GM12892 (cell line): Measurements from ENCODE around the gene ARIH1.
"Not testable (repeated sequence)": the region's sequence is repeated elsewhere in the genome, so short reads cannot be mapped to it uniquely, and the experiment has no call there.

ENCODE experiments used
- DNase-seq: peaks from one replicate; pipeline ENCODE4 v3.0.0; 2011; ENCODE audit not compliant: insufficient read length
- FAIRE-seq: peaks from 2 replicates; lab custom pipeline; 2011; peaks lifted over from hg19 to GRCh38; lab: Jason Lieb, UNC
- POLR2A ChIP-seq: IDR thresholded peaks from 2 replicates; pipeline ENCODE4 v1.6.1; 2011; ENCODE audit warnings: low read depth, low read length, control low read depth
- POLR2AphosphoS5 ChIP-seq: IDR thresholded peaks from 2 replicates; pipeline ENCODE4 v1.6.1; 2011; ENCODE audit warnings: low read depth, low read length, control low read depth
- TAF1 ChIP-seq: IDR thresholded peaks from 2 replicates; pipeline ENCODE4 v1.6.1; 2011; ENCODE audit warnings: low read depth, mild to moderate bottlenecking, control low read depth, low read length, borderline replicate concordance

Gene ARIH1

GRCh38 chr15:72588096-72588495 is 114.0 kb downstream of the ARIH1 start:
- TF ChIP-seq POLR2AphosphoS5 (no peak), TAF1 (no peak), POLR2A (no peak)
- DNase-seq (no peak), FAIRE-seq (no peak)

GRCh38 chr15:72590427-72590826 is 116.3 kb downstream of the ARIH1 start:
- no peak for DNase-seq
- no peak for FAIRE-seq
- TF ChIP-seq TAF1 (no peak), POLR2A (no peak), POLR2AphosphoS5 (no peak)

- TF ChIP-seq POLR2AphosphoS5, result no peak
- no peak for TF ChIP-seq TAF1
- TF ChIP-seq POLR2A, result no peak
- DNase-seq, result no peak
- no peak for FAIRE-seq
These were observed 117.2 kb downstream of the ARIH1 start for GRCh38 chr15:72591361-72591760.

- DNase-seq (no peak), FAIRE-seq (no peak)
- TF ChIP-seq POLR2AphosphoS5, result no peak
- TF ChIP-seq POLR2A, result no peak
- no peak for TF ChIP-seq TAF1
These were observed 118.0 kb downstream of the ARIH1 start for GRCh38 chr15:72592097-72592496.

DNA sequence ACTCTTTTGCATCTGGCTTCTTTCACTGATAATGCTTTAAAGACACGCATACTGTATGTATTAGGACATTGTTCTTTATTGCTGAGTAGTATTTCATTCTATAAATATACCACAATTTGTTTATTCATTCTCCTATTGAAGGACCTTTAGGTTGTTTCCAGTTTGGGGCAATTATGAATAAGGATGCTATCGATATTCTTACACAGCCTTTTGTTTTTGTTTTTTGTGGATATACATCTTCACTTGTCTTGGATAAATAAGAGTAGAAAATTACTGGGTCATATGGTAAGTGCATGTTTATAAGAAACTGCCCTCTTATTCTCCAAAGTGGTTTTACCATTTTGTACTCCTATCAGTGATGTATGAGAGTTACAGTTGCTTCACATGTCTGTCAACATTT is 118.5 kb downstream of the ARIH1 start:
- FAIRE-seq (no peak), DNase-seq (no peak)
- no peak for TF ChIP-seq POLR2AphosphoS5
- TF ChIP-seq TAF1, result no peak
- no peak for TF ChIP-seq POLR2A

DNA sequence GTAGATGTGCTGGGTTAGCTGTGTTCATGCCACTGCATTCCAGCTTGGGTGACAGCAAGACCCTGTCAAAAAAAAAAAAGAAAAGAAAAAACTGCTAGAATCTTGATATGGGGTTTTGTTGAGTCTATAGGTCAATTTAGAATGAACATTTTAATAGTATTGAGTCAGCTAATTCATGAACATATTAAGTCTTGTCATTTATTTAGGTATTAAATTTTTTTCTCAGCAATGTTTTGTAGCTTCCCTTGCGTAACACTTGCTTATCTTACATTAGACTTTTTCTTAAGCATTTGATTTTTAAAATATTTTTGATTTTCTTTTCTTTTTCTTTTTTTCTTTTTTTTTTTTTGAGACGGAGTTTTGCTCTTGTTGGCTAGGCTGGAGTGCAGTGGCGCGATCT is 119.7 kb downstream of the ARIH1 start:
- no peak for TF ChIP-seq POLR2A
- no peak for FAIRE-seq
- DNase-seq, result no peak

DNA sequence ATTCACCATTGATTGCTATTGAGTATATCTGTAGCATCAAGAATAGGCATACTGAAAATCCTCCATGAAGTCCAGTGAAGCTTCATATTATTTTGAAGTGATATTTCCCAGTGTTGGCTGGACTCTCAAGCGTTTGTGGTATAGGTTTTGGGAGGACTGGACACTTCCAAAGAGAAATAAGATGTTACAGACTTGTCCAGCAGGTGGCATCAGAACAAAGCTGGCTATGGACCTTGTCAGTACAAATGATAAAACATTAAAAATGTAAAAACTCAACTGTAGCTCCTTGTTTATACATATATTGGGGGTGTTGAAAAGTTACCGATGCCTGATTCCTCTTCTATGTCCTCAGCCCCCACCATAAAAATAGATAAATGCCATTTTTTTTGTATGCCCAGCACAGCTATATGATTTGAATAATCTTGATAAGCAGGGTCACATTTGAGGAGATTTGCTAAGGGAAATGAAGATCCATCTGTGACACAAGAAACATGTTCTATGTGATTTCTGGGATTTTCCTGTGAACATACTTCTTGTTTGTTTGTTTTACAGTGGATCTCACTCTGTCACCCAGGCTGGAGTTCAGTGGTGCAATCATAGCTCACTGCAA is 125.8 kb downstream of the ARIH1 start:
- FAIRE-seq, result peak; percentile 87
- no peak for DNase-seq
- TF ChIP-seq TAF1 (no peak), POLR2AphosphoS5 (no peak), POLR2A (no peak)

GRCh38 chr15:72604794-72605193 is 130.7 kb downstream of the ARIH1 start:
- DNase-seq, result no peak
- FAIRE-seq, result no peak
- TF ChIP-seq TAF1, result no peak
- no peak for TF ChIP-seq POLR2AphosphoS5
- no peak for TF ChIP-seq POLR2A

GRCh38 chr15:72608084-72608483 is 134.0 kb downstream of the ARIH1 start:
- not testable (repeated sequence) for DNase-seq

GRCh38 chr15:72609862-72610261 is 135.7 kb downstream of the ARIH1 start:
- DNase-seq (no peak), FAIRE-seq (no peak)
- TF ChIP-seq TAF1 (no peak), POLR2A (no peak), POLR2AphosphoS5 (no peak)

More at GRCh38 chr15:72608084-72608483, 134.0 kb downstream of the ARIH1 start:
- FAIRE-seq, result not testable (repeated sequence)

- not testable (repeated sequence) for DNase-seq, FAIRE-seq
These were observed 138.2 kb downstream of the ARIH1 start for GRCh38 chr15:72612324-72612723.

DNA sequence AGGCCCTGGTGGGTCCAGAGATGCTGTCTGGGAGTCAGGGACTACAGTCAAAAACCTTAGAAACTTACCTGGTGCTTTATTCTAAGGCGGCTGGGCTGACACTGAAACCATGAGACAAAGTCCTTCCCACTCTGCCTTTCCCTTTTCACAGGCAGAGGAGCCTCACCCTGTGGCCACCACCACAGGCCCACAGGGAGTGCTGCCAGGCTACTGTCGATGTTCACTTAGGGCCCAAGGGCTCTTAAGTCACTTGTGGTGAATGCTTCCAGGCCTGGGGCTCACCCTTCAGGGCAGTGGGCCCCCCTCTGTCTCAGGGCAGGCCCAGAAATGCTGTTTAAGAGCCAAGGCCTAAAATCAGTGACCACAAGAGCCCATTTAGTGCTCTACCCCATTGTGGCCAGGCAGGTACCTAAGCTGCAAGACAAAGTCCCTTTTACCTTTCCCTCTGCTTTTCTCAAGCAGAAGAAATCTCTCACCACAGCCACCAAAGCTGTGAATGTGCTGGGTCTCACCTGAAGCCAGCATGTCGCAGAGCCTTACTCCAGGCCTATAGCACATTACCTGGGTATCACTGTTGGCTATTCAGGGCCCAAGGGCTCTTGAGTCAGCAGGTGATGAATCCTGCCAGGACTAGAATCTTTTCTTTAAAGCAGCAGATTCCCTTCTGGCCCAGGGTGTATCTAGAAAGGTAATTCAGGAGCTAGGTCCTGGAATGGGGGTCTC is 140.8 kb downstream of the ARIH1 start:
- DNase-seq (no peak), FAIRE-seq (no peak)
- no peak for TF ChIP-seq POLR2AphosphoS5
- no peak for TF ChIP-seq POLR2A
- no peak for TF ChIP-seq TAF1

GRCh38 chr15:72615533-72616233 is 141.6 kb downstream of the ARIH1 start:
- DNase-seq, FAIRE-seq: not testable (repeated sequence)
